PC-9 (cell line): ENCODE measurements around the gene ACACA. TPM values are rescaled to one million over a fixed set of nuclear protein-coding genes. Genes with fewer than 3 reads are reported as not detected.

Experiments used
- BruUV-seq: library from RNA; stranded (reverse); fragments of 400-500 nt; replicated peaks from 2 replicates; lab custom pipeline; 2021; lab: Mats Ljungman, UMichigan
- CTCF ChIA-PET: fragments of 300-600 bp; sonication (Branson Sonifier 250); formaldehyde crosslinking; loops from one replicate; lab custom pipeline; 2022; ENCODE audit warnings: antibody characterized with exemption; lab: Charles Lee
- POLR2A ChIA-PET: fragments of 300-600 bp; sonication (Branson Sonifier 250); formaldehyde crosslinking; loops from one replicate; lab custom pipeline; 2022; ENCODE audit warnings: antibody characterized with exemption; ENCODE audit not compliant: unreplicated experiment; lab: Charles Lee
- DNase-seq, 2 experiments: peaks; one replicate each; pipeline versions ENCODE4 v3.0.0 to v3.0.0-alpha.2; 2015 to 2022; ENCODE audit warnings: mixed read lengths in 1 of 2
- H2AFZ ChIP-seq: fragments of 200-600 bp; sonication (generic); 2 replicates; pipeline ENCODE4 v1.8.1; 2017; ENCODE audit warnings: antibody characterized with exemption
- H3F3A ChIP-seq: fragments of 200-600 bp; sonication (generic); 2 replicates; pipeline ENCODE4 v1.8.1; 2017; ENCODE audit warnings: antibody characterized with exemption, mild to moderate bottlenecking, low read depth; ENCODE audit not compliant: insufficient read depth
- H3K27ac ChIP-seq: fragments of 200-600 bp; sonication (generic); 2 replicates; pipeline ENCODE4 v1.6.1; 2016; ENCODE audit warnings: mixed run types
- H3K27me3 ChIP-seq: fragments of 200-600 bp; sonication (generic); 2 replicates; pipeline ENCODE4 v1.6.1; 2016; ENCODE audit warnings: low read depth, mixed run types; ENCODE audit not compliant: insufficient read depth
- H3K36me3 ChIP-seq: fragments of 200-600 bp; sonication (generic); 2 replicates; pipeline ENCODE4 v1.6.1; 2016; ENCODE audit warnings: low read depth, mixed run types
- H3K4me1 ChIP-seq: fragments of 200-600 bp; sonication (generic); replicated peaks from 2 replicates; pipeline ENCODE4 v1.6.1; 2016; ENCODE audit warnings: mixed run types; ENCODE audit not compliant: insufficient read depth
- H3K4me2 ChIP-seq: fragments of 200-600 bp; sonication (generic); 2 replicates; pipeline ENCODE4 v1.6.1; 2017; ENCODE audit warnings: mixed run types
- H3K4me3 ChIP-seq: fragments of 200-600 bp; sonication (generic); 2 replicates; pipeline ENCODE4 v1.6.1; 2016; ENCODE audit warnings: mixed run types
- H3K79me2 ChIP-seq: fragments of 200-600 bp; sonication (generic); 2 replicates; pipeline ENCODE4 v1.6.1; 2017; ENCODE audit warnings: low read depth, mixed run types
- H3K9me2 ChIP-seq: fragments of 200-600 bp; sonication (generic); 2 replicates; pipeline ENCODE4 v1.8.1; 2017; ENCODE audit warnings: mild to moderate bottlenecking; ENCODE audit not compliant: insufficient read depth
- H3K9me3 ChIP-seq: fragments of 200-600 bp; sonication (generic); 2 replicates; pipeline ENCODE4 v1.8.1; 2016; ENCODE audit warnings: low read depth; ENCODE audit not compliant: insufficient read depth
- H4K20me1 ChIP-seq: fragments of 200-600 bp; sonication (generic); 2 replicates; pipeline ENCODE4 v1.8.1; 2017; ENCODE audit not compliant: insufficient read depth
- EZH2 ChIP-seq: fragments of 200-600 bp; sonication (generic); IDR thresholded peaks from 2 replicates; pipeline ENCODE4 v1.8.0; 2017; ENCODE audit warnings: antibody characterized with exemption, low read depth
- intact Hi-C: fragments of 100-400 bp; cut with micrococcal nuclease; formaldehyde crosslinking; loops from one replicate; pipeline ENCODE4 v1.10.0; 2022; ENCODE audit not compliant: unreplicated experiment
- total RNA-seq: library from RNA; stranded (reverse); gene quantifications from 2 replicates; pipeline ENCODE4 v1.2.3, GENCODE V29; 2021
- TF ChIP-seq, protein P1 (sequence below): fragments of 200-600 bp; sonication (generic); conservative IDR thresholded peaks from 2 replicates; pipeline ENCODE4 v1.6.1; 2017; ENCODE audit warnings: mixed run types, antibody characterized with exemption, mild to moderate bottlenecking, moderate library complexity

ACACA gene
- total RNA-seq, 1 experiment from 2014 or later, result 185 TPM

GRCh38 chr17:37041932-37042331 lies 364.7 kb downstream of the ACACA start:
- Histone ChIP-seq H4K20me1 (peaks cover 26% of the 10 kb centered on the region), H3K4me3 (no peak overlapping the region), H3K79me2 (no peaks in the 10 kb centered on the region), H2AFZ (no peak overlapping the region), H3K27ac (no peak overlapping the region), H3K9me2 (no peaks in the 10 kb centered on the region), H3K27me3 (no peaks in the 10 kb centered on the region), H3K4me1 (no peaks in the 10 kb centered on the region), H3K9me3 (no peaks in the 10 kb centered on the region), H3K36me3 (no peaks in the 10 kb centered on the region), H3K4me2 (no peak overlapping the region), H3F3A (peaks cover 13% of the 10 kb centered on the region; the same call in 1 of the 2 replicates)
- BruUV-seq, result no TSS peak
- CTCF ChIA-PET, result no interaction called here
- intact Hi-C loops, result no loop called here
- no peak for DNase-seq
- TF ChIP-seq, protein P1, sequence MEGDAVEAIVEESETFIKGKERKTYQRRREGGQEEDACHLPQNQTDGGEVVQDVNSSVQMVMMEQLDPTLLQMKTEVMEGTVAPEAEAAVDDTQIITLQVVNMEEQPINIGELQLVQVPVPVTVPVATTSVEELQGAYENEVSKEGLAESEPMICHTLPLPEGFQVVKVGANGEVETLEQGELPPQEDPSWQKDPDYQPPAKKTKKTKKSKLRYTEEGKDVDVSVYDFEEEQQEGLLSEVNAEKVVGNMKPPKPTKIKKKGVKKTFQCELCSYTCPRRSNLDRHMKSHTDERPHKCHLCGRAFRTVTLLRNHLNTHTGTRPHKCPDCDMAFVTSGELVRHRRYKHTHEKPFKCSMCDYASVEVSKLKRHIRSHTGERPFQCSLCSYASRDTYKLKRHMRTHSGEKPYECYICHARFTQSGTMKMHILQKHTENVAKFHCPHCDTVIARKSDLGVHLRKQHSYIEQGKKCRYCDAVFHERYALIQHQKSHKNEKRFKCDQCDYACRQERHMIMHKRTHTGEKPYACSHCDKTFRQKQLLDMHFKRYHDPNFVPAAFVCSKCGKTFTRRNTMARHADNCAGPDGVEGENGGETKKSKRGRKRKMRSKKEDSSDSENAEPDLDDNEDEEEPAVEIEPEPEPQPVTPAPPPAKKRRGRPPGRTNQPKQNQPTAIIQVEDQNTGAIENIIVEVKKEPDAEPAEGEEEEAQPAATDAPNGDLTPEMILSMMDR, result no peak
- TF ChIP-seq EZH2, result no peak
- POLR2A ChIA-PET, result no interaction called here

DNA sequence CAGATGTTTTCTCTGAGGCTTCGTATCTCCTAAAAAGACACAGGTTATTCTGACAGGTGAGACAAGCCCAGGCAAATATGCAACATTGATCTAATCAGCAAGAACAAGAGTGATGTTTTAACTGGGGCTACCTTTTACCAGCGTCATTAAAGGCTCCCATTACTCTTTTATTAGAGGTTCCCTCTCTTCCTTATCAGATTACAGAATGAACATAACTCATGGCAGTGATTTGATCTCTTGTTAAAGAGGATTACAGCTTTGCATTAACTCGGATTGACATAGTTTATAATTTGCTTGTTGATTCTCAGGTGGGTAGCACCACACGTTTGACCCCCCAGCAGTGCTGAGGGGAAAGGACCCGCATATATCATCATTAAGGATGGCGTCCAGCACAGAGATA lies 367.4 kb downstream of the ACACA start:
- intact Hi-C loops, result no loop called here
- no TSS peak for BruUV-seq
- CTCF ChIA-PET, result no interaction called here

GRCh38 chr17:37037590-37038155 lies 369.0 kb downstream of the ACACA start:
- H3K9me2 ChIP-seq, result no peaks in the 10 kb centered on the region
- H3F3A ChIP-seq, result peaks cover 23% of the 10 kb centered on the region; the same call in 1 of the 2 replicates
- H3K9me3 ChIP-seq, result no peaks in the 10 kb centered on the region
- H3K79me2 ChIP-seq, result no peaks in the 10 kb centered on the region
- no peak overlapping the region for H3K4me3 ChIP-seq
- H3K27ac ChIP-seq, result no peak overlapping the region
- POLR2A ChIA-PET, result interaction anchor here (0.7 kb wide), 1 partner anchor 72 kb away, joined by 5 read pairs; no protein-coding TSS in a partner anchor
- H3K4me1 ChIP-seq, result no peaks in the 10 kb centered on the region
- TF ChIP-seq, protein P1, result no peak
- TF ChIP-seq EZH2, result no peak
- DNase-seq, result no peak
- CTCF ChIA-PET, result interaction anchor here (0.8 kb wide), 1 partner anchor 10 kb away, joined by 3 read pairs; no protein-coding TSS in a partner anchor
- H3K36me3 ChIP-seq, result peaks cover 12% of the 10 kb centered on the region
- no peak overlapping the region for H3K4me2 ChIP-seq
- peaks cover 26% of the 10 kb centered on the region for H4K20me1 ChIP-seq
- no peak overlapping the region for H2AFZ ChIP-seq
- BruUV-seq, result no TSS peak
- H3K27me3 ChIP-seq, result no peaks in the 10 kb centered on the region
- intact Hi-C loops, result no loop called here

More for the DNA sequence above, 367.4 kb downstream of the ACACA start:
- H3K27ac ChIP-seq, result no peak overlapping the region
- no peak overlapping the region for H3K4me2 ChIP-seq
- H3K9me3 ChIP-seq, result no peaks in the 10 kb centered on the region
- H3K4me1 ChIP-seq, result no peaks in the 10 kb centered on the region
- no peak overlapping the region for H3K4me3 ChIP-seq
- H2AFZ ChIP-seq, result no peak overlapping the region
- H3K27me3 ChIP-seq, result no peaks in the 10 kb centered on the region
- no peak for DNase-seq
- POLR2A ChIA-PET, result no interaction called here
- peaks cover 26% of the 10 kb centered on the region for H4K20me1 ChIP-seq
- peaks cover 9% of the 10 kb centered on the region for H3K36me3 ChIP-seq
- no peak for TF ChIP-seq EZH2
- TF ChIP-seq, protein P1, result no peak
- peaks cover 23% of the 10 kb centered on the region; the same call in 1 of the 2 replicates for H3F3A ChIP-seq
- no peaks in the 10 kb centered on the region for H3K9me2 ChIP-seq
- H3K79me2 ChIP-seq, result no peaks in the 10 kb centered on the region

Other genes with a start within 250 kb of the ACACA start
- gene C17orf78, start 30.9 kb downstream of the ACACA start, total RNA-seq, result not detected in 2 replicates
- gene TADA2A, start 50 bp upstream of the ACACA start, total RNA-seq, result 24.6 and 25.2 TPM in 2 replicates
- 17.1 and 23.3 TPM in 2 replicates for gene DUSP14, start 83.1 kb upstream of the ACACA start, total RNA-seq
- gene SYNRG, start 202.6 kb upstream of the ACACA start, total RNA-seq, result 18.7 and 28.9 TPM in 2 replicates
- gene DDX52, start 236.6 kb upstream of the ACACA start, total RNA-seq, result 23.5 and 31.8 TPM in 2 replicates